Activated B cell treated with CpG ODN at 0.5 μM for 24 hours (primary cell): ENCODE data around the gene EVX1. TPM values are rescaled to one million over a fixed set of nuclear protein-coding genes. Genes with fewer than 3 reads are reported as not detected.

Experiments used
- ATAC-seq: fragments of 200-7000 bp; cut with Tn5 transposase; one replicate; pipeline ENCODE4 v1.10.0; 2021; ENCODE audit warnings: low read depth, mild to moderate bottlenecking, moderate library complexity
- CTCF ChIA-PET: fragments of 350-600 bp; sonication (Branson Sonifier 250); formaldehyde crosslinking; loops from one replicate; lab custom pipeline; 2021; ENCODE audit warnings: antibody characterized with exemption; lab: Charles Lee
- POLR2A ChIA-PET: fragments of 350-600 bp; sonication (Branson Sonifier 250); formaldehyde crosslinking; loops from one replicate; lab custom pipeline; 2021; ENCODE audit warnings: antibody characterized with exemption; lab: Charles Lee
- DNase-seq: peaks from one replicate; pipeline ENCODE4 v3.0.0; 2022
- H3K27ac Mint-ChIP-seq: one replicate; pipeline ENCODE4 v1.8.0; 2020; ENCODE audit warnings: mixed read lengths
- H3K27me3 Mint-ChIP-seq: one replicate; pipeline ENCODE4 v1.8.0; 2021; ENCODE audit warnings: mixed read lengths
- H3K36me3 Mint-ChIP-seq: one replicate; pipeline ENCODE4 v1.8.0; 2021; ENCODE audit warnings: low read depth, mixed read lengths
- H3K4me1 Mint-ChIP-seq: one replicate; pipeline ENCODE4 v1.8.0; 2021; ENCODE audit warnings: mixed read lengths
- H3K4me3 Mint-ChIP-seq: one replicate; pipeline ENCODE4 v1.8.0; 2020; ENCODE audit warnings: mild to moderate bottlenecking, mixed read lengths
- H3K9me3 Mint-ChIP-seq: one replicate; pipeline ENCODE4 v1.8.0; 2020; ENCODE audit warnings: mixed read lengths
- intact Hi-C: fragments of 100-400 bp; cut with micrococcal nuclease; formaldehyde crosslinking; loops from one replicate; pipeline ENCODE4 v1.15.1; 2024
- total RNA-seq: library from RNA; stranded (reverse); gene quantifications from 2 replicates; pipeline ENCODE4 v1.2.3, GENCODE V29; 2022
- TF ChIP-seq, protein P1 (sequence below): fragments of 200-600 bp; IDR thresholded peaks from one replicate; pipeline ENCODE4 v1.8.0; 2022; ENCODE audit warnings: antibody characterized with exemption, mild to moderate bottlenecking

Gene EVX1
- total RNA-seq, 1 donor from 2014 or later = not detected

DNA sequence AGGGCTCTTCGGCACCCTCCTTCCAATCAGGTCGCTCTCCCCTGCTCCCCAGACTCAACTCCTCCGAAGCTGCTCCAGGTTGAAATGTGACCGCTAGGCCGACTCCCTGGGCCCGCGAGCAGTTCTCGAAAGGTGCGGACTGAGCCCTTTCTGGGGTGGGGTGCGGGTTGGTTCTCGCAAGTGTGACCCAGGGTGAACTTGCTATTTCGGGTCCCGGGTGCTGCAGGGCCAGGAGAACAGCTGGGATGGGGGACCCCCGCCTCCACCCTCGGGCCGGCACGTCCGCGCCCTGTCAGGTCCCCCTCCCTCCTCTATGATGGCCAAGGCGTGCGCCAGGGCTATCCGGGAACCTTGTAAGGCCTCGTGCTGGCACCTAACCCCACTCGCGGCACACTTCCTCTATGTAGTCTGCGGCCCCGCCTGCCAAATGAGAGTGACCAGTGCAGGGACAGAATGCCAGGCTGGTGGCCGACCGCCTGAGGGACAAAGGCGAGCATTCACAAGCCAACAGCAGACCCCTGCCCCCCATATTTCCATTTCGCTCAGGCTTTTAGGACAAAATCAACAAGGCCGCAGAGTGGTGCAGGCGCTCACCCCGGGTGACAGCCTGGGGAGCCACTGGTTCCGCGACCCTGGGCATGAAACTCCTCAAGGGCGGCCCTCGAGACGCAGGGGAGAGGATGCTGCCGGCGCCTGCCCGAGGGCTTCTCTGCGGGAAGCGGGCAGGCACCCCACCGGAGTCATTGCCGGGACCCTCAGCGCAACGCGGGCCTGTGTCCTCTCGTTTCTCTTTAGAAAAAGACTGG lies 29.0 kb upstream of the EVX1 start:
- Mint-ChIP-seq H3K4me1 (peaks cover 9% of the 10 kb centered on the region), H3K27ac (no peak overlapping the region), H3K4me3 (no peak overlapping the region), H3K27me3 (peaks cover 69% of the 10 kb centered on the region), H3K36me3 (no peaks in the 10 kb centered on the region), H3K9me3 (no peaks in the 10 kb centered on the region)
- intact Hi-C loops = loop anchor here (5.0 kb wide), 1 partner anchor 884 kb away; no protein-coding TSS in a partner anchor
- ChIA-PET CTCF (no interaction called here), POLR2A (no interaction called here)
- ATAC-seq = no peak
- no peak for DNase-seq
- TF ChIP-seq, protein P1, sequence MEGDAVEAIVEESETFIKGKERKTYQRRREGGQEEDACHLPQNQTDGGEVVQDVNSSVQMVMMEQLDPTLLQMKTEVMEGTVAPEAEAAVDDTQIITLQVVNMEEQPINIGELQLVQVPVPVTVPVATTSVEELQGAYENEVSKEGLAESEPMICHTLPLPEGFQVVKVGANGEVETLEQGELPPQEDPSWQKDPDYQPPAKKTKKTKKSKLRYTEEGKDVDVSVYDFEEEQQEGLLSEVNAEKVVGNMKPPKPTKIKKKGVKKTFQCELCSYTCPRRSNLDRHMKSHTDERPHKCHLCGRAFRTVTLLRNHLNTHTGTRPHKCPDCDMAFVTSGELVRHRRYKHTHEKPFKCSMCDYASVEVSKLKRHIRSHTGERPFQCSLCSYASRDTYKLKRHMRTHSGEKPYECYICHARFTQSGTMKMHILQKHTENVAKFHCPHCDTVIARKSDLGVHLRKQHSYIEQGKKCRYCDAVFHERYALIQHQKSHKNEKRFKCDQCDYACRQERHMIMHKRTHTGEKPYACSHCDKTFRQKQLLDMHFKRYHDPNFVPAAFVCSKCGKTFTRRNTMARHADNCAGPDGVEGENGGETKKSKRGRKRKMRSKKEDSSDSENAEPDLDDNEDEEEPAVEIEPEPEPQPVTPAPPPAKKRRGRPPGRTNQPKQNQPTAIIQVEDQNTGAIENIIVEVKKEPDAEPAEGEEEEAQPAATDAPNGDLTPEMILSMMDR = no peak

DNA sequence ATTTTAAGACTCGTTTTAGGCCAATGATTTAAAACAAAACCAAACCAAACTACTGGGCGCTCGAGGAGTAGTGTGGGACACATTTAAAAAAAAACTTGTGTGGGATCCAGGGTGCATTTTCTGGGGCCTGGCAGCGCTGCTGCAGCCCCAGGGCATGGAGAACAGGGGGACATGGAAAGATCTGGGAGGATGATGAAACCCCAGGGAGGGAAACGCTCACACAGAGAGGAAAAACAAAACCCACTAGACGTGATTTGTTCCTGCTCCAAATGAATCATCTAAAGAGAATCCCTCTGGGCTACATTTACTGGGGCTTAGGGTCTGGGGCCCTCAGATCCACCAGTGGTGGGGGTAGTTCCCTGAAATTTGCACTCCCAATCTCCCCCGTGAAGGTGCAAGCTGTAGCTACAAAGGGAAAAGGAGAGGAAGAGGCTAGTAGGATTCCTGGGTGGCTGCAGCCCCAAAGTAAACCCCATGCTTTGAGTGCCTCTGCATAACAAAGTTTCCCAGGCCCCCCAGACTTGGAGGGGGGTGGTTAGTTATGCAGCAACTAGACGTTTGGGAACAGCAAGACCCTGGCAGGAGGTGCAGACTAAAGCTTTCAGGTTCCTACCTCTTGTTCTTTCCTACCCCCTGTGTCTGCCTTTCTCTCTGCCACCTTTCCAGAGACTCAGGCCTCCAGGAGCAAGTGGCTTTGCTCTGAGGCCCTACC lies 28.2 kb upstream of the EVX1 start:
- Mint-ChIP-seq H3K36me3 (no peaks in the 10 kb centered on the region), H3K27me3 (peaks cover 67% of the 10 kb centered on the region), H3K9me3 (no peaks in the 10 kb centered on the region), H3K4me3 (no peak overlapping the region), H3K27ac (no peak overlapping the region), H3K4me1 (peaks cover 9% of the 10 kb centered on the region)
- CTCF ChIA-PET = no interaction called here
- intact Hi-C loops = loop anchor here (5.0 kb wide), 1 partner anchor 883 kb away; no protein-coding TSS in a partner anchor
- POLR2A ChIA-PET = no interaction called here
- ATAC-seq (no peak), DNase-seq (no peak)
- TF ChIP-seq, protein P1 = no peak

DNA sequence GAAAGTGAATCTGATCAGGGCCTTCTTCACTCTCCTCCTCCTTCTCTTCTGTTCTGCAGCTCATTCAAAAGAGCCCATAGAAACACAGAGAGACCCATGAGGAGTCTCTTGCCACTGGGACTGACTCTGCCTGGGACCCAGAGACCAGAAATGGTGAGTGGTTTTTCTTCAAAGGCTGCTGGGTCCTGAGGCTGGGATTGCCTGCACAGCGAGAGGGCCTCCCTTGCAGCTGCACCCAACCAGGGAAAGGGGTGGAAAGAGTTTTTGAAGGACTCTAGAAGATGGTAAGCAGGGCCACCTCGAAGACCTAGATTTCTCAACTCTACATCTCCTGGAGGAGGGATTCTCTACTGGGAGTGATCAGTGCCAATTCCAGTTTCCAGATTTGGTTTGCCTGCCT lies 27.2 kb upstream of the EVX1 start:
- H3K4me1 Mint-ChIP-seq = peaks cover 12% of the 10 kb centered on the region
- H3K9me3 Mint-ChIP-seq = no peaks in the 10 kb centered on the region
- intact Hi-C loops = no loop called here
- no peak overlapping the region for H3K4me3 Mint-ChIP-seq
- H3K27me3 Mint-ChIP-seq = peaks cover 69% of the 10 kb centered on the region
- no peak overlapping the region for H3K27ac Mint-ChIP-seq
- DNase-seq (no peak), ATAC-seq (no peak)
- H3K36me3 Mint-ChIP-seq = no peaks in the 10 kb centered on the region
- TF ChIP-seq, protein P1 = no peak
- ChIA-PET CTCF (no interaction called here), POLR2A (no interaction called here)

DNA sequence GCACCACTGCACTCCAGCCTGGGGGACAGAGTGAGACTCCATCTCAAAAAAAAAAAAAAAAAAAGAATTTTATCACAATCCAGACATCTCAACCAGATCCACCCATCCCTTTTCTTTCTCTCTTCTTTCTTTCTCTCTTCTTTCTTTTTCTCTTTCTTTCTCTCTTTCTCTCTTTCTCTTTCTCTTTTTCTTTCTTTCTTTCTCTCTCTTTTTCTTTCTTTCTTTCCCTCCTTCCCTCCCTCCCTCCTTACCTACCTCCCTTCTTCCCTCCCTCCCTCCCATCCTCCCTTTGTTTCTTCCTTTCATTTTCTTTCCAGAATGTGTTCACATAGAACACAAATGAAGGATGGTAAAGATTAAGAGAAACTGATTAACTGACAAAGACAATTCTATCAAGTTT lies 24.7 kb upstream of the EVX1 start:
- ChIA-PET CTCF (interaction anchor here (1.5 kb wide), 1 partner anchor 10 kb away, joined by 3 read pairs; no protein-coding TSS in a partner anchor), POLR2A (no interaction called here)
- H3K4me3 Mint-ChIP-seq = no peak overlapping the region
- ATAC-seq (no peak), DNase-seq (no peak)
- H3K36me3 Mint-ChIP-seq = no peaks in the 10 kb centered on the region
- intact Hi-C loops = no loop called here
- TF ChIP-seq, protein P1 = no peak
- H3K4me1 Mint-ChIP-seq = peaks cover 14% of the 10 kb centered on the region
- no peak overlapping the region for H3K27ac Mint-ChIP-seq
- H3K27me3 Mint-ChIP-seq = peaks cover 69% of the 10 kb centered on the region
- no peaks in the 10 kb centered on the region for H3K9me3 Mint-ChIP-seq

DNA sequence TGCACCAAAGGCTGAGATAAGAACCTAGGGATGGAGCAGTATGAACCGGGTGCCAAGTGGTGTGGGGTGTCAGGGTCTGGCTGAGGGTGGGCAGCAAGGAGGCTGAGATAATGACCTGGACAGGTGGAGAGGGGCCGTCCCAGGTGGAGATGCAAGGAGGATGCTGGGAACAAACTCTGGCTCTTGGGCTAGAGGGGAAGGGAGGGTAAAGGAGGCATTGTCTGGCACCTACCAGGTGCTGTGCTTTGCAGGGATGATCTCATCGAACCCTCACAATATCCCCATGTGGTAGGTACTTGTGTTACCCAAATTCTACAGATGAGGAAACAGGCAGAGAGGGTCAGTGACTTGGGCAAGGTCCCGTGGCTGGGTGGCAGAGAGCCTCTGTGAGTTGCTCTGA lies 22.8 kb upstream of the EVX1 start:
- ATAC-seq = no peak
- no peaks in the 10 kb centered on the region for H3K36me3 Mint-ChIP-seq
- no peak overlapping the region for H3K27ac Mint-ChIP-seq

More for the DNA sequence above, 22.8 kb upstream of the EVX1 start:
- H3K27me3 Mint-ChIP-seq = peaks cover 67% of the 10 kb centered on the region
- intact Hi-C loops = no loop called here
- TF ChIP-seq, protein P1 = no peak
- H3K4me1 Mint-ChIP-seq = peaks cover 14% of the 10 kb centered on the region
- ChIA-PET CTCF (interaction anchor here (0.9 kb wide), 1 partner anchor 18 kb away, joined by 3 read pairs; no protein-coding TSS in a partner anchor), POLR2A (no interaction called here)
- no peaks in the 10 kb centered on the region for H3K9me3 Mint-ChIP-seq
- DNase-seq = no peak
- no peak overlapping the region for H3K4me3 Mint-ChIP-seq
